ENCODE measurements around the gene GADD45B. TPM values are rescaled to one million over a fixed set of nuclear protein-coding genes. Genes with fewer than 3 reads are reported as not detected.
A peak's percentile ranks its signal among the peaks of the same experiment; 100 is the strongest.

The GADD45B gene
- total and polyA plus RNA-seq, 2 donors = 75.9 to 161 TPM

- peaks cover 0 to 4% of the 10 kb centered on the region in 2 donors for H3K36me3 ChIP-seq (ENCODE audit: control insufficient read depth in 2 of 2, insufficient read depth in 2 of 2, low read length in 1 of 2)
- H3K27ac ChIP-seq (ENCODE audit: low read depth in 1 of 2, low read length in 1 of 2) = peak overlapping the region; percentile 76 to 82
- H3K4me3 ChIP-seq (ENCODE audit: low read length in 2 of 2) = peak overlapping the region; percentile 63 to 99
- H3K4me1 ChIP-seq (ENCODE audit: control insufficient read depth in 2 of 2, insufficient read depth in 2 of 2, low read length in 2 of 2) = peaks cover 19 to 49% of the 10 kb centered on the region in 2 donors
- WGBS = under 1% methylated on average over 45 of the region's 45 CpGs
- DNase-seq (ENCODE audit: low read depth in 6 of 9, low spot score in 9 of 9) = peak in 4 of 9 donors; percentile 58 to 78 (median 68)
- H3K27me3 ChIP-seq (ENCODE audit: control insufficient read depth in 2 of 2, insufficient read depth in 1 of 2, low read length in 1 of 2) = peaks cover 4 to 31% of the 10 kb centered on the region in 2 donors
- peaks cover 0 to 4% of the 10 kb centered on the region in 2 donors for H3K9me3 ChIP-seq (ENCODE audit: control insufficient read depth in 2 of 2, insufficient read depth in 1 of 2, low read length in 1 of 2)
Measured at GRCh38 chr19:2475018-2475701, 767 bp upstream of the GADD45B start.

DNA sequence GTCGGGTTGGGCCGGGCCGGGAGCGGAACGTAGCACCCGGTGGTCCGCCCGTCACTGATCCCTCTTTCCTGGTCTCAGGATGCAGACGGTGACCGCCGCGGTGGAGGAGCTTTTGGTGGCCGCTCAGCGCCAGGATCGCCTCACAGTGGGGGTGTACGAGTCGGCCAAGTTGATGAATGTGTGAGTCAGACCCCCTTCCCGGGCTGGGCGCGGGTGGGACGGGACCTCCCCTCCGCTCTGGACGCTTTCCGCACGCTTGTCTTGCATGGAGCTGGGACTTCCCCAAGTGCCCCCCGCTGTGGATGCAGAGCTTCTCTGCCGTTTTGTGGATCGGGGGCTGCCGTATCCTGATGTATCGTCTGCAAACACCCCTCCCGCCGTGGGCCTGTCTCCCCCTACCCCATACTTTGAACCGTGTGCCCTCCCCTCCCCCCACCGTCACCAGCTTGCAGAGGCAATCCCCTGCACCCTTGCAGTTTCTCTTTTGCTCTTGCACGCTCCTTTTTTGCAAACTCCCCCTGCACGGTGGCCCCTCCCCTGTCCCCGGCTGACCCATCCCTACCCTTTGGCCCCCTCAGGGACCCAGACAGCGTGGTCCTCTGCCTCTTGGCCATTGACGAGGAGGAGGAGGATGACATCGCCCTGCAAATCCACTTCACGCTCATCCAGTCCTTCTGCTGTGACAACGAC, 669 bp downstream of the GADD45B start:
- DNase-seq (ENCODE audit: low read depth in 6 of 9, low spot score in 9 of 9) = peak in 4 of 9 donors; percentile 58 to 77 (median 61)
- Histone ChIP-seq H3K36me3 (ENCODE audit: control insufficient read depth in 2 of 2, insufficient read depth in 2 of 2, low read length in 1 of 2) (peaks cover 0 to 4% of the 10 kb centered on the region in 2 donors), H3K9me3 (ENCODE audit: control insufficient read depth in 2 of 2, insufficient read depth in 1 of 2, low read length in 1 of 2) (peaks cover 0 to 8% of the 10 kb centered on the region in 2 donors), H3K4me3 (ENCODE audit: low read length in 2 of 2) (peak overlapping the region; percentile 63 to 99), H3K4me1 (ENCODE audit: control insufficient read depth in 2 of 2, insufficient read depth in 2 of 2, low read length in 2 of 2) (peaks cover 19 to 49% of the 10 kb centered on the region in 2 donors), H3K27ac (ENCODE audit: low read depth in 1 of 2, low read length in 1 of 2) (peak overlapping the region; percentile 64 to 91), H3K27me3 (ENCODE audit: control insufficient read depth in 2 of 2, insufficient read depth in 1 of 2, low read length in 1 of 2) (peaks cover 4 to 38% of the 10 kb centered on the region in 2 donors)
- WGBS = under 1% methylated on average over 42 of the region's 42 CpGs

GRCh38 chr19:2477141-2477710, 1.3 kb downstream of the GADD45B start:
- no peak for DNase-seq (ENCODE audit: low read depth in 6 of 9, low spot score in 9 of 9)
- H3K36me3 ChIP-seq (ENCODE audit: control insufficient read depth in 2 of 2, insufficient read depth in 2 of 2, low read length in 1 of 2) = peaks cover 0 to 4% of the 10 kb centered on the region in 2 donors
- 25% methylated on average over 27 of the region's 27 CpGs for WGBS
- peaks cover 19 to 49% of the 10 kb centered on the region in 2 donors for H3K4me1 ChIP-seq (ENCODE audit: control insufficient read depth in 2 of 2, insufficient read depth in 2 of 2, low read length in 2 of 2)
- H3K9me3 ChIP-seq (ENCODE audit: control insufficient read depth in 2 of 2, insufficient read depth in 1 of 2, low read length in 1 of 2) = peaks cover 0 to 13% of the 10 kb centered on the region in 2 donors
- H3K4me3 ChIP-seq (ENCODE audit: low read length in 2 of 2) = peak overlapping the region; percentile 63 to 99
- H3K27ac ChIP-seq (ENCODE audit: low read depth in 1 of 2, low read length in 1 of 2) = peak overlapping the region; percentile 58 to 64
- peaks cover 4 to 39% of the 10 kb centered on the region in 2 donors for H3K27me3 ChIP-seq (ENCODE audit: control insufficient read depth in 2 of 2, insufficient read depth in 1 of 2, low read length in 1 of 2)

DNA sequence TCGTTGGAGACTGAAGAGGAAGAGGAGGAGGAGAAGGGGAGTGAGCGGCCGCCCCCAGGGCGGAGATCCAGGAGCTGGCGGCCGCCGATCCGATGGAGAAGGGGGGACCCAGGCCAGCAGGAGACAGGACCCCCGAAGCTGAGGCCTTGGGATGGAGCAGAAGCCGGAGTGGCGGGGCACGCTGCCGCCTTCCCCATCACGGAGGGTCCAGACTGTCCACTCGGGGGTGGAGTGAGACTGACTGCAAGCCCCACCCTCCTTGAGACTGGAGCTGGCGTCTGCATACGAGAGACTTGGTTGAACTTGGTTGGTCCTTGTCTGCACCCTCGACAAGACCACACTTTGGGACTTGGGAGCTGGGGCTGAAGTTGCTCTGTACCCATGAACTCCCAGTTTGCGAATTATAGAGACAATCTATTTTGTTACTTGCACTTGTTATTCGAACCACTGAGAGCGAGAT, 1.8 kb downstream of the GADD45B start:
- DNase-seq (ENCODE audit: low read depth in 6 of 9, low spot score in 9 of 9) = peak in 1 of 9 donors; percentile 38
- peak overlapping the region; percentile 63 to 99 for H3K4me3 ChIP-seq (ENCODE audit: low read length in 2 of 2)
- peaks cover 2 to 18% of the 10 kb centered on the region in 2 donors for H3K9me3 ChIP-seq (ENCODE audit: control insufficient read depth in 2 of 2, insufficient read depth in 1 of 2, low read length in 1 of 2)
- peaks cover 19 to 49% of the 10 kb centered on the region in 2 donors for H3K4me1 ChIP-seq (ENCODE audit: control insufficient read depth in 2 of 2, insufficient read depth in 2 of 2, low read length in 2 of 2)
- peaks cover 4 to 39% of the 10 kb centered on the region in 2 donors for H3K27me3 ChIP-seq (ENCODE audit: control insufficient read depth in 2 of 2, insufficient read depth in 1 of 2, low read length in 1 of 2)
- 73% methylated on average over 21 of the region's 21 CpGs for WGBS
- H3K27ac ChIP-seq (ENCODE audit: low read depth in 1 of 2, low read length in 1 of 2) = peak overlapping the region in 1 of 2 donors; percentile 43
- peaks cover 0 to 4% of the 10 kb centered on the region in 2 donors for H3K36me3 ChIP-seq (ENCODE audit: control insufficient read depth in 2 of 2, insufficient read depth in 2 of 2, low read length in 1 of 2)

GRCh38 chr19:2478278-2478755, 2.4 kb downstream of the GADD45B start:
- peak overlapping the region; percentile 63 to 99 for H3K4me3 ChIP-seq (ENCODE audit: low read length in 2 of 2)
- peaks cover 4 to 39% of the 10 kb centered on the region in 2 donors for H3K27me3 ChIP-seq (ENCODE audit: control insufficient read depth in 2 of 2, insufficient read depth in 1 of 2, low read length in 1 of 2)
- WGBS = 5% methylated on average over 20 of the region's 20 CpGs
- H3K36me3 ChIP-seq (ENCODE audit: control insufficient read depth in 2 of 2, insufficient read depth in 2 of 2, low read length in 1 of 2) = peaks cover 0 to 4% of the 10 kb centered on the region in 2 donors
- peaks cover 19 to 49% of the 10 kb centered on the region in 2 donors for H3K4me1 ChIP-seq (ENCODE audit: control insufficient read depth in 2 of 2, insufficient read depth in 2 of 2, low read length in 2 of 2)
- peaks cover 3 to 23% of the 10 kb centered on the region in 2 donors for H3K9me3 ChIP-seq (ENCODE audit: control insufficient read depth in 2 of 2, insufficient read depth in 1 of 2, low read length in 1 of 2)
- peak in 1 of 9 donors; percentile 64 for DNase-seq (ENCODE audit: low read depth in 6 of 9, low spot score in 9 of 9)
- H3K27ac ChIP-seq (ENCODE audit: low read depth in 1 of 2, low read length in 1 of 2) = peak overlapping the region; percentile 74 to 88

DNA sequence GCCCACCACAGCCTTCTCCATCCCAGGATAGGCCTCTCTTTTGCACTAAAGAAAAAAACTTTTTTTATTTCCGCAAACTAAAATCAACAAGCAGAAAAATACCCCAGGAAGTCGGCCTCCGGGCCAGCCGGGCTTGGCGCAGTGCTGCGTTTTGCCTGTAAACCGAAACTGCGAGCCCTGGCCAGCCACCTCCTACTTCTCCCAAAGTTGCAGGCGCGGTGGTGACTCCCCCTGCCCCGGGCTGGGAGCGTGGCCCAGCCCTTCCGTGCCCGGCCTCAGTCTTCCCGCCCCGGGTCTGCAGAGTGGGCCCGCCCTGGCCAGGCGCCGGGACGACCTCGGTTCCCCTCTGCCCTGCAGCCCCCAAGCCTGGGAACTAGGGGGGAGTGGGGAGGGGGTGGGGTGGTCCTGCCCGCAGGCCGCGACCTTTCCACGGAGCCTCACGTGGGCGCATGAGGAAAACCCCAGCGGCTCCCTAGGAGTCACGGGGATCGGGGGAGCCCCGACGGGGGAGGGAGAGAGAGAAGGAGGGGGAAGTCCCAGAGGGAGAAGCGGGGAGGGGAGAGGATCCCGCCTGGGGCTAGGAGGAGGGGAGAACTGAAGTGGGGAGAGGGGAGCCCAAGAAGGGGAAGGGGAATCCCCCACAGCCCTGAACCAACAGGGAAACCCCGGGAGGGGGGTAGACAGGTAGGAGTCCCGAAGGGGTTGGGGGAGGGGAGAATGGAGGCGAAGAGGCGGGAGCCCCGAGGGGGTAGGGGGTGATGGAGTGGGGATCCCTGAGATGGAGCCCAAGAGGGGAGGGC, 3.0 kb downstream of the GADD45B start:
- H3K36me3 ChIP-seq (ENCODE audit: control insufficient read depth in 2 of 2, insufficient read depth in 2 of 2, low read length in 1 of 2) = peaks cover 0 to 4% of the 10 kb centered on the region in 2 donors
- peak overlapping the region; percentile 74 to 88 for H3K27ac ChIP-seq (ENCODE audit: low read depth in 1 of 2, low read length in 1 of 2)
- 2% methylated on average over 39 of the region's 39 CpGs for WGBS
- peaks cover 19 to 49% of the 10 kb centered on the region in 2 donors for H3K4me1 ChIP-seq (ENCODE audit: control insufficient read depth in 2 of 2, insufficient read depth in 2 of 2, low read length in 2 of 2)
- H3K4me3 ChIP-seq (ENCODE audit: low read length in 2 of 2) = peak overlapping the region; percentile 63 to 99
- H3K9me3 ChIP-seq (ENCODE audit: control insufficient read depth in 2 of 2, insufficient read depth in 1 of 2, low read length in 1 of 2) = peaks cover 3 to 28% of the 10 kb centered on the region in 2 donors
- peak in 2 of 9 donors; percentile 47 to 68 for DNase-seq (ENCODE audit: low read depth in 6 of 9, low spot score in 9 of 9)
- peaks cover 4 to 42% of the 10 kb centered on the region in 2 donors for H3K27me3 ChIP-seq (ENCODE audit: control insufficient read depth in 2 of 2, insufficient read depth in 1 of 2, low read length in 1 of 2)

DNA sequence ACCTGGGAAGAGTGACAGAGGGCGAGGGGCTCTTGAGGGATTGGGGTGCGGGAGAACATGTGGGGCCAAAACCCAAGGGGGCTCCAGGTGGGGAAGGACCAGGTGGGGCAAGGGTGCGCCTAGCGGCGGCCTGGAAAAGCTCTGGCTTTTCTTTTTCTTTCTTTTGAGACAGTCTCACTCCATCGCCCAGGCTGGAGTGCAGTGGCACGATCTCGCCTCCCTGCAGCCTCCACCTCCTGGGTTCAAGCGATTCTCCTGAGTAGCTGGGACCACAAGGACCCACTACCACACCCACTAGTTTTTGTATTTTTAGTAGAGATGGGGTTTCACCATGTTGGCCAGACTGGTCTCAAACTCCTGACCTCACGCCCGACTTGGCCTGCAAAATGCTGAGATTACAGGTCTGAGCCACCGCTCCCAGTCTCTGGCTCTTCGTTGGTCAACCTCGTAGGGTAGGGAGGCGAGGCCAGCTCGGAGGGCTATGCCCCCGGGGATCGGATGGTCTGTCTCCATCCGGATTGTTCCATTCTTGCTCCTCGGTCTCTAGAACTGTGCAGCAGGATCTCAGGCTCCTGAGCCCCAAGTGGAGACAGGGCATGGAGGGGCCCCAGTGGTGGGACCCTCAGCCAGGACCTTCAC, 3.7 kb downstream of the GADD45B start:
- no peak for DNase-seq (ENCODE audit: low read depth in 6 of 9, low spot score in 9 of 9)
- 64% methylated on average over 20 of the region's 20 CpGs for WGBS
- H3K4me3 ChIP-seq (ENCODE audit: low read length in 2 of 2) = peak overlapping the region; percentile 63 to 99
- H3K27me3 ChIP-seq (ENCODE audit: control insufficient read depth in 2 of 2, insufficient read depth in 1 of 2, low read length in 1 of 2) = peaks cover 4 to 45% of the 10 kb centered on the region in 2 donors
- peaks cover 16 to 44% of the 10 kb centered on the region in 2 donors for H3K4me1 ChIP-seq (ENCODE audit: control insufficient read depth in 2 of 2, insufficient read depth in 2 of 2, low read length in 2 of 2)
- H3K9me3 ChIP-seq (ENCODE audit: control insufficient read depth in 2 of 2, insufficient read depth in 1 of 2, low read length in 1 of 2) = peaks cover 3 to 32% of the 10 kb centered on the region in 2 donors
- H3K36me3 ChIP-seq (ENCODE audit: control insufficient read depth in 2 of 2, insufficient read depth in 2 of 2, low read length in 1 of 2) = peaks cover 0 to 4% of the 10 kb centered on the region in 2 donors
- no peak overlapping the region for H3K27ac ChIP-seq (ENCODE audit: low read depth in 1 of 2, low read length in 1 of 2)

DNA sequence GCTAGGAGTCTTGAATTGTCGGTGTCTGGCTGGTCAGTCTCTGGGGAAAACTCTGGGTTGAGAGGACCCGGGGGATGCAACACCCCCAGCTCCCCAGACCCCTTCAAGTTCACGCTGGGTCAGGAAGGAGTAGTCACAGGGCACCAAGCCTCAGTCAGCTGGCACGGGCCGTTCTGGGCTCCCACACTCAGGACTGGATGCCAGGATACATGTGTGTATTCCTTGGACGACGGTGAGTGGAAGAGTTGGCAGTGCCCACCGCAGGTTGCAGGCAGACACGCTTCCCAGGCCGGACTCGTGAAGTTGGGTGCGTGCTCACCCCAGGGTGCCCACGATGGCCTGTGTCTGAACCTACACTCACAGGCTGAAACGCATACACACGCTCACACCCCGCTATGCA, 5.5 kb downstream of the GADD45B start:
- peaks cover 4 to 48% of the 10 kb centered on the region in 2 donors for H3K27me3 ChIP-seq (ENCODE audit: control insufficient read depth in 2 of 2, insufficient read depth in 1 of 2, low read length in 1 of 2)
- H3K4me1 ChIP-seq (ENCODE audit: control insufficient read depth in 2 of 2, insufficient read depth in 2 of 2, low read length in 2 of 2) = peaks cover 9 to 32% of the 10 kb centered on the region in 2 donors
- WGBS = 99% methylated on average over 16 of the region's 16 CpGs
- H3K36me3 ChIP-seq (ENCODE audit: control insufficient read depth in 2 of 2, insufficient read depth in 2 of 2, low read length in 1 of 2) = peaks cover 0 to 3% of the 10 kb centered on the region in 2 donors
- H3K9me3 ChIP-seq (ENCODE audit: control insufficient read depth in 2 of 2, insufficient read depth in 1 of 2, low read length in 1 of 2) = peaks cover 3 to 36% of the 10 kb centered on the region in 2 donors
- no peak for DNase-seq (ENCODE audit: low read depth in 6 of 9, low spot score in 9 of 9)
- H3K4me3 ChIP-seq (ENCODE audit: low read length in 2 of 2) = no peak overlapping the region
- no peak overlapping the region for H3K27ac ChIP-seq (ENCODE audit: low read depth in 1 of 2, low read length in 1 of 2)

Data from thymus (tissue), 11 donors.